GM19025 (cell line): ENCODE data around the gene ARHGEF18.
"Not testable (repeated sequence)": the region's sequence is repeated elsewhere in the genome, so short reads cannot be mapped to it uniquely, and the experiment has no call there.

Experiments
- ATAC-seq: cut with Tn5 transposase; IDR thresholded peaks from one replicate; pipeline ENCODE4 v1.9.1; 2021; ENCODE audit warnings: mild to moderate bottlenecking, low read depth, moderate library complexity; ENCODE audit not compliant: unreplicated experiment

The ARHGEF18 gene

GRCh38 chr19:7348587-7349230 is at the start of gene ARHGEF18:
ARHGEF18 (plus strand) TSS chr19:7348937; CDS start chr19:7362891, 13,954 bp downstream.
- no peak for ATAC-seq

DNA sequence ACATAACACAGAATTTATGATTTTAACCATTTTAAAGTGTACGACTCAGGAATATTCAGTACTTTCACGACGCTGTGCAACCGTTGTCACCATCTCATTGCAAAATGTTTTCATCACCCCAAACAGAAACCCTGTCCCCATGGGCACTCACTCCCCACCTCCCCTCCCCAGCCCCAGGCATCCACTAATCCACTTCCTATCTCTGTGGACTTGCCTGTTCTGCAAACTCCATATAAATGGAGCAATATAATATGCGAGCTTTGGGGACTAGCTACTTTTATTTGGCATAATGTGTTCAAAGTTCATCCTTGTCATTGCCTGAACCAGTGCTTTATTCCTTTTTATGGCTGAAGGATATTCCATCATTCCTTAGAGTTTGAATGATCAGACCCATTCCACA is 47.2 kb upstream of the ARHGEF18 start:
- ATAC-seq, result no peak

- ATAC-seq, result no peak
Measured at GRCh38 chr19:7303470-7303869, 45.3 kb upstream of the ARHGEF18 start.

DNA sequence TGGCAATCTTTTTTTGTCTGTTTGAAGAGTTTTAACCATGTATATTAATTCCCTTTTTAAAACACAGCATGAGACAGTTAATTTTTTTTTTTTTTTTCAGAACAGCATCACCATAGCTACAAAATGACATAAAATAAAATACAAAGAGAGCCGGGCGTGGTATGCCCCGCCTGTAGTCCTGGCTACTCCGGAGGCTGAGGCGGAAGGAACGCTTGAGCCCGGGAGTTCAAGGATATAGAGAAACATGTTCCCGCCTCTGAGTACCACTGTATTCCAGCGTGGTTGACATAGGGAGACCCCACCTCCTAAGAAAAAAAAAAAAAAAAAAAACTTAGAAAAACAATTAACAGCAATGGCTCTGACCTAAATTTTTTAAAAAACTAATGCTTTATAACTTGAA is 44.5 kb upstream of the ARHGEF18 start:
- no peak for ATAC-seq

- ATAC-seq, result no peak
Measured at GRCh38 chr19:7307590-7308218, 41.0 kb upstream of the ARHGEF18 start.

DNA sequence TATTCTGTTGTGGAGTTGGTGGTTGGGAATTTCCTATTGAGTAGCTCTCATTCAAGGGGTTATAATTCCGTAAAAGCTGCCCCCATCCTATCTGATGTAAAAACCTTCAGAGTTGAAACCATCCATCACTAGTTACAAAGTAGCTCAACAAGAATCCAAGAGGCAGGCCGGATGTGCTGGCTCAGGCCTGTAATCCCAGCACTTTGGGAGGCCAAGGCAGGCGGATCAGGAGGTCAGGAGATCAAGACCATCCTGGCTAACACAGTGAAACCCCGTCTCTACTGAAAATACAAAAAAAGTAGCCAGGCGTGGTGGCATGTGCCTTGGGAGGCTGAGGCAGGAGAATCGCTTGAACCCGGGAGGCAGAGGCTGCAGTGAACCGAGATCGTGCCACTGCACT is 40.4 kb upstream of the ARHGEF18 start:
- not testable (repeated sequence) for ATAC-seq

GRCh38 chr19:7311911-7312310 is 36.8 kb upstream of the ARHGEF18 start:
- ATAC-seq, result no peak

DNA sequence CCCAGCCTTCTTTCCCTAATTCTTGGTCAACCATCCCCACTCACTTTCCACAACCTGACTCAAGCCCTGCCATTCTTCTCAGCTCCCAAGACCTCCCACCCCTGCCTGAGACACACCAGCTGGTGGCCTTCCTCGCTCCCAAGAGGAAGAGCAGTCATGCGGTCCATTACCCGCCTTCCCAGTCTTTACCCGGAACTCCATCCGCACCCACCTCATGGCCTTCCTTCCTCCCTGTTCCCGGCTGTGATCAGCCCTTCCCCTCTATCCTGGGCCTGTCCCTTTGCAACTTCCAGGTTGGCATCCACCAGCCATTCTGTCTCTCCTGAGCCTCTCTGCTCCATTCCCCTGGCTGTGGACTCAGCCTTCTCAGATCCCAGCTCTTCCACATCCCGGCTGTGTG is 35.9 kb upstream of the ARHGEF18 start:
- no peak for ATAC-seq

DNA sequence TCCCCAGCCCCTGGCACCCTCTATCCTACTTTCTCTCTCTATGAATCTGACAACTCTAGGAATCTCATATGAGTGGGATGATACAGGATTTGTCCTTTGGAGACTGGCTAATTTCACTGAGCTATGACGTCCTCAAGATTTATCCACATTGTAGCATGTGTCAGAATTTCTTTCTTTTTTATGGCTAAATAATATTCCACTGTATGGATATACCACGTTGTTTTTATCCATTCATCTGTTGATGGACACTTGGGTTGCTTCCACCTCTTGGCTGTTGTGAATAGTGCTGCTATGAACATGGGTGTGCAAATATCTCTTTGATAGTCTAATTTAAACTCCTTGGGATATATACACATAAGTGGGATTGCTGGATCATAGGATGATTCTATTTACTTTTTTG is 30.6 kb upstream of the ARHGEF18 start:
- ATAC-seq, result no peak

GRCh38 chr19:7326105-7326877 is 22.4 kb upstream of the ARHGEF18 start:
- ATAC-seq, result no peak

DNA sequence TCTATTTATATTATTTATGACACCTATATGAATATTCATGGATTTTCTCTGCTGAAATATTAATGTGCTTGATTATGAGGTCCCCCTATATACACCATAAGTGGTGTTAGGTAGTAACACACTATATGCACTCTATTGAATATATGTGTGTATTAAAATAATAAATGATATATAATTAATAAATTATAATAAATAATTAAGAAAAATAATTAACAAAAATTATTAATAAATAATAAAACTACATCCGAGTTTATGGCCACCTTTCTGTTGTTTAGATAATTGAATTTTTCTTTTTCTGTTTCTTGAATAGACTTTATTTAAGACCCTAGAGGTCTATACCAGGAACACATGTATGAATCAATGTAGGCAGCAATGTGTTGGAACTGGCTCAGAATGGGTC is 20.9 kb upstream of the ARHGEF18 start:
- no peak for ATAC-seq

DNA sequence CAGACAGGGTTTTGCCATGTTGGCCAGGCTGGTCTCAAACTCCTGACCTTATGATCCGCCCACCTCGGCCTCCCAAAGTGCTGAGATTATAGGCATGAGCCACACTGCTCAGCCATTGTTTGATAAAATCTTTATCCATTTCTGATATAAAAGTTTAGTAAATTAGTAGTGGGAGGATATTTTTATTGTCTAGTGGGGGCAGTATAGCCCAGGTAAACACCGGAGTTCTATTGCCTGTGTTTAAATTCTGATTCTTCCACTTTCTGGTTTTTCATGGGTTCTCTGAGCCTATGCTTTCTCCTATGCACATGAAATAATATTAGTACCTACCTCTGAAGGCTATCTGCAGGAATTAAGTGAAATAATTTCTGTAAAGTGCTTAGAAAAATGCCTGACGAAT is 20.1 kb upstream of the ARHGEF18 start:
- ATAC-seq, result no peak

DNA sequence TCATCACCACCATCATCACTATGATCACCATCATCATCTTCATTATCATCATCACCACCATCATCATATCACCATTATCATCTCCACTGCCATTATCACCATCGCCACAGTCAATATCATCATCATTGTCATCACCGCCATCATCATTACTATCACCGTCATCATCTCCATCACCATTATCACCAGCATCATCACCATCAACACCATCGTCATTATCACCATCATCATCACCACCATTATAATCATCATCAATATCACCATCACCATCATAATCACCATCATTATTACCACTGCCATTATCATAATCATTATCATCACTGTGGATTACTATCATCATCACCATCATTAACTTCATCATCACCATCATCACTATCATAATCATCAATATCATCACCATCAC is 17.3 kb upstream of the ARHGEF18 start:
- ATAC-seq, result no peak

- no peak for ATAC-seq
Measured at GRCh38 chr19:7333198-7334118, 15.3 kb upstream of the ARHGEF18 start.

- ATAC-seq, result no peak
Measured at GRCh38 chr19:7336321-7336973, 12.3 kb upstream of the ARHGEF18 start.

DNA sequence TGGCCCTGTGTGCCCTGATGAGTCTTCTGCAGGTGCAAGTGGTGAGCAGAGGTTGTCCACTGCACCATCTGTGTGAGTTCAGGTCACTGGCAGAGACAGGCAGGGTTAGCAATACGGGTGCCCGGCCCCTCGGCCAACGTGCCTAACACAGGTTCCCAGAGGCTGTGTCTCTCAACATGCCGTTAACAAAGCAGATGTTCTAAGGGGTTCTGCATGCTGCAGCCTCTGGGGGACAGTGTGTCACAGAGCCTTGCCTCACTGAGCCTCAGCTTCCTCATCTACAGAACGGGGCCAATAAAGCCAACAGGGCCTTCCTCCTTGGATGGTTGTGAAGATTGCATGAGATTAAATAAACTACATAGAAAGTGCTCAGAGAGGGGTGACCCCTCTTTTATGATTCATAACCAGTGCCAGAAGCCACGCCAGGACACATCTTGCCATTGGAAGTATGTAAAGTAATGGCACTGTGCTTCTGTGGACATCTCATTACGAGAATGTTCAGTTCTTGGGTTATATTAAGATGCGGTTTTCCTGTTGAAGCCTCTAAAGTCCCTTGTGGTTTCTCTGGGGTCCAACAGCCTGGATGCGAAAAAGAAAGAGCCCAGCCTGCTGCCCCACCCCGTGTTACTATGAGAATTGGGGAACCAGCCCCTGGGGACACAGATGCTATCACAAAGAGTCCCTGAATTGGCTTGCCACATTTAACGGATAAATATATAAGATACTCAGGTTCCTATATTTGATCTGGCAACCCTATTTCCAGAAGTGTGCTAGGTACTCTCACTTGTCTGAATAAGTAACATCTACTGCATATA is 11.2 kb upstream of the ARHGEF18 start:
- peak; percentile 75 for ATAC-seq

GRCh38 chr19:7340959-7341837 is 7.5 kb upstream of the ARHGEF18 start:
- no peak for ATAC-seq

DNA sequence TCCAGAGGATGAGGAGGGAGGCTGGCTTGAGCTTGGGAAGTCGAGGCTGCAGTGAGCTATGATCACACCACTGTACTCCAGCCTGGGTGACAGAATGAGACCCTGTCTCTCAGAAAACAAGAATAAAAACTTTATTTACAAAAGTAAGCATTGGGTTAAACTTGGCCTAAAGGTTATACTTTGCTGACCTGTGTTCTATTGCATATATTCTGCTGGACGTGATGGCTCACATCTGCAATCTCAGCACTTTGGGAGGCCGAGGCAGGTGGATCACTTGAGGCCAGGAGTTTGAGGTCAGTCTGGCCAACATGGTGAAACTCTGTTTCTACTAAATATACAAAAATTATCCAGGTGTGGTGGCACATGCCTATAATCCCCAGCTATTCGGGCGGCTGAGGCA is 6.6 kb upstream of the ARHGEF18 start:
- ATAC-seq, result no peak
